ENCODE data around the gene RASL11A.

Gene RASL11A

DNA sequence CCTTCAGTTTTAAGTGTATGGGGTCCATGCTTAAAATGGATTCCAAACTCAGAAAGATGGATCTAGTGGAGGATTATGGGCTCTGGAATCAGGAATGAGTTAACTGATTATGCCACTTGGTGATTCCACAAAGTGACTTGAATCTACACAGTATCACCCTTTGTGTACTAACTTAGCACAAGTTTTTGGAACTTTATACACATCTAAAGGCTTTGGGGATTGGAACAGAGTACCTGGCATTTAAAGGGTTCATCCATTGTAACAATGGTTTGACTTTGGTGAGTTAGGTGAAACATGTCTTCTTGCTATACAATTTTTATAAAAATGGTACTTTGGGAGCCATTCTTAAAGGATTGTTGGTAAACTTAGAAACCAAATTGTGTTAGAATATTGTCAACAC, 18.2 kb upstream of the RASL11A start:
- Histone ChIP-seq H3K4me3 (ENCODE audit: low read length) (peak overlapping the region; percentile 95), H3K4me1 (ENCODE audit: insufficient read depth, low read length) (peaks cover 6% of the 10 kb centered on the region; the same call in 1 of the 2 replicates), H3K9me3 (ENCODE audit: insufficient read depth, low read depth, low read length) (no peaks in the 10 kb centered on the region), H3K9ac (ENCODE audit: low read depth, low read length) (peak overlapping the region; percentile 100), H3K27me3 (ENCODE audit: insufficient read depth, low read length) (no peaks in the 10 kb centered on the region), H3K36me3 (ENCODE audit: insufficient read depth, low read depth, low read length) (peaks cover 60% of the 10 kb centered on the region), H3K27ac (ENCODE audit: low read length) (peak overlapping the region; percentile 100)

DNA sequence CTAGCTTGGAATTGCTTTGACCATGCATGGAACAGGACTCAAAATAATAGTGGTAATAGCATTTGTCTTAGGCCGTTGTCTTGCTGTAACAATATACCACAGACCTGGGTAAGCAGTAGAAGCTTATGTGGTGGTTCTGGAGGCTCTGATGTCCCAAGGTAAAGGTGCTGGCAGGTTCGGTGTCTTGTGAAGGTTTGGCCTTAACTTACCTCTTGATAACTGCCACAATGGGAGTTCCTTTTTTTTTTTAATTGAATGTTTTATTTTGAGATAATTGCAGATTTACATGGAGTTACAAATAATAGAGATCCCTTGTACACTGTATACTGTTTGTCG, 13.4 kb upstream of the RASL11A start:
- Histone ChIP-seq H3K4me1 (ENCODE audit: insufficient read depth, low read length) (peaks cover 11% of the 10 kb centered on the region), H3K36me3 (ENCODE audit: insufficient read depth, low read depth, low read length) (peaks cover 89% of the 10 kb centered on the region), H3K4me3 (ENCODE audit: low read length) (no peak overlapping the region), H3K27me3 (ENCODE audit: insufficient read depth, low read length) (no peaks in the 10 kb centered on the region), H3K27ac (ENCODE audit: low read length) (no peak overlapping the region), H3K9me3 (ENCODE audit: insufficient read depth, low read depth, low read length) (no peaks in the 10 kb centered on the region), H3K9ac (ENCODE audit: low read depth, low read length) (no peak overlapping the region)

DNA sequence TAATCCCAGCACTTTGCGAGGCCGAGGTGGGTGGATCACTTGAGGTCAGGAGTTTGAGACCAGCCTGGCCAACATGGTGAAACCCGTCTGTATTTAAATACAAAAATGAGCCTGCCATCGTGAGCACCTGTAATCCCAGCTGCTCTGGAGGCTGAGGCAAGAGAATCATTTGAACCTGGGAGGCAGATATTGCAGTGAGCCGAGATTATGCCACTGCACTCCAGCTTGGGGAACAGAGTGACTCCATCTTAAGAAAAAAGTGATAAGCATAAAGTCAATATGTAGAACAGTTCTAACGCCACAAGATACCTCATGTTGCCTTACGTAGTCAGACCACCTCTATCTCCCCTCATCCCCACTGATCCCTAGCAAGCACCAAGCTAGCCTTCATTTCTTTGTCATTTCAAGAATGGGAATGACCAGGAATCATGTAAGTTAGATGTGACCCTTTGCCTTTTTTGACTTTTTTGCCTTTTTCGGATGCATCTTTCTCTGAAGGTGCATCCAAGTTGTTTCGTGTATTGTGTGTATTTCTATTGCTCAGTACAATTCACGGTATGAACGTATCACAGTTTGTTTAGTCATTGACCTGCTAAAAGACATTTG, 12.9 kb upstream of the RASL11A start:
- no peaks in the 10 kb centered on the region for H3K27me3 ChIP-seq (ENCODE audit: insufficient read depth, low read length)
- H3K4me1 ChIP-seq (ENCODE audit: insufficient read depth, low read length) = peaks cover 11% of the 10 kb centered on the region
- H3K36me3 ChIP-seq (ENCODE audit: insufficient read depth, low read depth, low read length) = peaks cover 83% of the 10 kb centered on the region
- no peak overlapping the region for H3K9ac ChIP-seq (ENCODE audit: low read depth, low read length)
- no peaks in the 10 kb centered on the region for H3K9me3 ChIP-seq (ENCODE audit: insufficient read depth, low read depth, low read length)
- no peak overlapping the region for H3K4me3 ChIP-seq (ENCODE audit: low read length)
- H3K27ac ChIP-seq (ENCODE audit: low read length) = no peak overlapping the region

DNA sequence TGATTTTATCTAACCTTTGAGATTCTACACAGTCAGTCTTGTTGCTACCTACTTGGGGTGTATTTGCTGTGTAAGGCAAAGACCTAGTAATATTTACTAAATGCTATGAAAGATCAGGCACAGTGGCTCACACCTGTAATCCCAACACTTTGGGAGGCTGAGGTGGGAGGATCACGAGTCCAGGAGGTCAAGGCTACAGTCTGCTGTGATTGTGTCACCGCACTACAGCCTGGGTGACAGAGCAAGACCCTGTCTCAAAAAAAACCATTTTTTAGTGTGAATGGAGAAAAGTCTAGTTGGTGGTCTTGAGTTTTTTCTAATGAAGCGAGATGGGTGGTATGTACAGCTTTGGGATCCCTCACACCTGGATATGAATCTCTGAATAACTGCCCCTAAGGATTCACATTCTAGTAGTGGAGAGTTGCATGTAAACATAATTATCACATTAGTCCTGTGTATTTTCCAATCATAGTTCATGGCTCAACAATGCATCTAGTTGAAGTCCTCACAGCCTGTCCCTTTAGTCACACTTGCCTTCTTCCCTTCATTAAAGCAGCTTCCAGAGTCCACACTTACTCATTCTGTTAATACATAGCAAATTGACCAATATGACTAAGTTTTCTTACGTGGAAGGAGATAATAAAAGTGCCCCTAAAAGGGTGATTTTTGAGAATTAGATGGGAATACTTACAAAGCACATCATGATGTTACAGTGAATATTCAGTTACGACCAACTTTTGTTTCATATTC, 11.8 kb upstream of the RASL11A start:
- Histone ChIP-seq H3K27me3 (ENCODE audit: insufficient read depth, low read length) (no peaks in the 10 kb centered on the region), H3K4me3 (ENCODE audit: low read length) (no peak overlapping the region), H3K9ac (ENCODE audit: low read depth, low read length) (no peak overlapping the region), H3K4me1 (ENCODE audit: insufficient read depth, low read length) (peaks cover 11% of the 10 kb centered on the region), H3K36me3 (ENCODE audit: insufficient read depth, low read depth, low read length) (peaks cover 73% of the 10 kb centered on the region), H3K9me3 (ENCODE audit: insufficient read depth, low read depth, low read length) (no peaks in the 10 kb centered on the region), H3K27ac (ENCODE audit: low read length) (no peak overlapping the region)

DNA sequence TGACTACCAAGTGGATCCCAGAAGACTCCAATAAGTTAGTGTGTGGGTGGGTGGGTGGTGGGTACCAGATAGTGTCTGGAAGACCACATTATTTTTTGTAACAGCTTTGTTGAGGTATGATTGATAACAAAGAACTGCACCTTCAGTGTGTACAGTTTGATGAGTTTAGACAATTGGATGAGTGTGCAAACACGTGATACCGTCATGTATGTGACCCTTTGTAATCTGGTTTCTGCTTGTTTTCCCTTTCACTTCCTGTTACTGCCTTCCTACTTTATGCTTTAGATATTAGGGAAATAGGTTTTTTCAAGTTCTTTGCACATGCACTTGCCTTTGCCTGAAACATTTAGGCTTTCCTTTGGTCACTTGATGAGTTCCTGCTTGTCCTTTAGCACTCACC, 10.8 kb upstream of the RASL11A start:
- H3K27ac ChIP-seq (ENCODE audit: low read length) = peak overlapping the region; percentile 5
- H3K36me3 ChIP-seq (ENCODE audit: insufficient read depth, low read depth, low read length) = peaks cover 62% of the 10 kb centered on the region
- H3K9ac ChIP-seq (ENCODE audit: low read depth, low read length) = no peak overlapping the region
- no peaks in the 10 kb centered on the region for H3K9me3 ChIP-seq (ENCODE audit: insufficient read depth, low read depth, low read length)
- H3K27me3 ChIP-seq (ENCODE audit: insufficient read depth, low read length) = no peaks in the 10 kb centered on the region
- no peak overlapping the region for H3K4me3 ChIP-seq (ENCODE audit: low read length)
- H3K4me1 ChIP-seq (ENCODE audit: insufficient read depth, low read length) = peaks cover 11% of the 10 kb centered on the region

DNA sequence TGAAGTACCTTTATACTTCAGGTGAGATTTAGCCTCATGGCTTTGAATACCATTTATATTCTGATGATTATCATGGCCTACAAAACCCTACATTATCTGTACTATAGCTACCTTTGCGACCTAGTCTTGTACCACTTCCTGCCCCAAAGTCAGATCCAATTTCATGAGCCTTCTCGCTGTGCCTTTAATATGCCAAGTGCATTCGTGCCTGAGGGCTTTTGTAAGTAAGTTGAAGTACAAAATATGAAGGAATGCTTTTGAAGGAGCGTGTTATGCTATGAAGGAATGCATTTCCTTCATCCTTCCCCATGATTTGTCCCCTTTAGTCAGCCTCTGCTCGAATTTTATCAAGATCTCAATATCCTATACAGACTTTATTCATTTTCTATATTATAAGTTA, 9.2 kb upstream of the RASL11A start:
- no peak overlapping the region for H3K4me3 ChIP-seq (ENCODE audit: low read length)
- H3K9me3 ChIP-seq (ENCODE audit: insufficient read depth, low read depth, low read length) = no peaks in the 10 kb centered on the region
- H3K27me3 ChIP-seq (ENCODE audit: insufficient read depth, low read length) = no peaks in the 10 kb centered on the region
- no peak overlapping the region for H3K27ac ChIP-seq (ENCODE audit: low read length)
- no peak overlapping the region for H3K9ac ChIP-seq (ENCODE audit: low read depth, low read length)
- peaks cover 47% of the 10 kb centered on the region for H3K36me3 ChIP-seq (ENCODE audit: insufficient read depth, low read depth, low read length)
- H3K4me1 ChIP-seq (ENCODE audit: insufficient read depth, low read length) = peaks cover 11% of the 10 kb centered on the region

DNA sequence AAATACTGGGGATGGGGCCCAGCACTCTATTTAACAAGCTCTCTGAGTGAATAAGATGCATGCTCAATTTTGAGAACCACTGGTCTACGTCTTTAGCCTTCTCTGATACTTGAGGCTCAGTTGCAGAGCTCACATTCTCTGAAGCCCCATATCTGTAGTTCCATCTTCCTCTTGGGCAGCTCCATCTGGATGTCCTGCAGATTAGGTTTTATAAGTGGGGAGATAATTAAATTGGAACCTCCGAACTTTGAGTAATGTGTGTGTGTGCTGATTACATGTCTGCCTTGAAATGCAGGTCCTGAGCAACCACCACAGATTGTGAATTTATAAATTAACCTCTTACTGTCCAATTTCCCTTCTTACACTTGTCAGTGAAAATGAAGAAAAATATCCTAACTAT, 7.2 kb upstream of the RASL11A start:
- peaks cover 26% of the 10 kb centered on the region for H3K36me3 ChIP-seq (ENCODE audit: insufficient read depth, low read depth, low read length)
- 0 out of 2 replicates have a peak, but pooled peaks cover 4% of the 10 kb centered on the region for H3K27me3 ChIP-seq (ENCODE audit: insufficient read depth, low read length)
- no peak overlapping the region for H3K4me3 ChIP-seq (ENCODE audit: low read length)
- no peak overlapping the region for H3K9ac ChIP-seq (ENCODE audit: low read depth, low read length)
- no peaks in the 10 kb centered on the region for H3K9me3 ChIP-seq (ENCODE audit: insufficient read depth, low read depth, low read length)
- H3K27ac ChIP-seq (ENCODE audit: low read length) = no peak overlapping the region
- peaks cover 11% of the 10 kb centered on the region for H3K4me1 ChIP-seq (ENCODE audit: insufficient read depth, low read length)

DNA sequence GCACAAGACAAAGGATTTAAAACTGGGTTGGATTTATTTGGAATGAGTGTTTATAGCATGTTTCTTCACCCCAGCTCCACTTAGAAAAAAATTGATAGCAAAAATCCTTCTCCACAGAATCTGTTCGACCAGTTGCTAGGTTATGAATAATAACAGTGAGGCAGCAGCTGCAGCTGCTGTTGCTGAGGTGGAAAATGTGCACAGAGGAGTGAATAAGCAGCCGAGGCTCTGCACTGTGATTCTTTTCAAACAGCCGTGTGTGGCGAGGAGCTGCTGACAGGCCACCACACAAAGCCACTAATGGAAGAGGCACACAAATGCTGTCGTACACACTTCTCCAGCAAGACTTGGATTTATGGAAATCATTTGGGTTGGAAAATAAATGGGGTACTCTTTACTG, 6.4 kb upstream of the RASL11A start:
- peaks cover 10% of the 10 kb centered on the region for H3K27me3 ChIP-seq (ENCODE audit: insufficient read depth, low read length)
- H3K9ac ChIP-seq (ENCODE audit: low read depth, low read length) = no peak overlapping the region
- no peak overlapping the region for H3K27ac ChIP-seq (ENCODE audit: low read length)
- no peak overlapping the region for H3K4me3 ChIP-seq (ENCODE audit: low read length)
- H3K4me1 ChIP-seq (ENCODE audit: insufficient read depth, low read length) = peaks cover 11% of the 10 kb centered on the region
- H3K9me3 ChIP-seq (ENCODE audit: insufficient read depth, low read depth, low read length) = no peaks in the 10 kb centered on the region
- peaks cover 19% of the 10 kb centered on the region; the same call in 1 of the 2 replicates for H3K36me3 ChIP-seq (ENCODE audit: insufficient read depth, low read depth, low read length)

DNA sequence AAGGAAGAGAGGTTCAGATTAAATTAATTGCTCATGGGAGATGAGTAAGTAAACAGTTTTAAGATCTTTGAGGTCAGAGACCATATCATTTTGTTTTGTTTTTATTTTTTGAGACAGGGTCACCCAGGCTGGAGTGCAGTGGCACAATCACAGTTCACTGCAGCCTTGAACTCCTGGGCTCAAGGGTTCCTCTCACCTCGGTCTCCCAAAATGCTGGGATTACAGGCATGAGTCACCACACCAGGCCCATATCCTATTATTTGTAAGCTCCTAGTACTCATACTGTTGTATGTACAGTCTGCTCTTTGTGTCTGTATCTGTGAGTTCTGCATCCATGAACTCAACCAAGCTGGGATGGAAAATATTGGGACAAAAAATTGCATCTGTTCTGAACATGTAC, 6.0 kb upstream of the RASL11A start:
- H3K27ac ChIP-seq (ENCODE audit: low read length) = no peak overlapping the region
- no peaks in the 10 kb centered on the region for H3K9me3 ChIP-seq (ENCODE audit: insufficient read depth, low read depth, low read length)
- H3K9ac ChIP-seq (ENCODE audit: low read depth, low read length) = no peak overlapping the region
- H3K36me3 ChIP-seq (ENCODE audit: insufficient read depth, low read depth, low read length) = peaks cover 14% of the 10 kb centered on the region; the same call in 1 of the 2 replicates
- H3K27me3 ChIP-seq (ENCODE audit: insufficient read depth, low read length) = peaks cover 15% of the 10 kb centered on the region
- H3K4me1 ChIP-seq (ENCODE audit: insufficient read depth, low read length) = peaks cover 11% of the 10 kb centered on the region
- H3K4me3 ChIP-seq (ENCODE audit: low read length) = no peak overlapping the region

DNA sequence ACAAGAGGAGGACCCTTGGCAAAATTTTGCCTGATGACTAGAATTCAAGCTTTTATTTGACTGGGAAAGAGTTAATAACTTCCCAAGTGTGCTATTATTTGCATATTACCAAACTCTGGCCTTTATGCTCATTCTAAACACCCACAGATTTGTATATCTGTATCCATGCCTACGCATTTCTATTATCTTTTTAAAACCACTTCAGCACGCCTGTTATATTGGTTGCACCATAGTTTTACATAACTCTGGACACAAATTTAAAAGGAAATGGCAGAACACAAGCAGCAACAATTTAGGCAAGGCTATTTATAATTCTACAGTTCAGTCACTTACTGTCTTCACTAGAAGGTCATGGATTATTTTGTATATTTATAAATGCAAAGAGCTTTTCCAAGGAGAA, 3.7 kb upstream of the RASL11A start:
- H3K9ac ChIP-seq (ENCODE audit: low read depth, low read length) = no peak overlapping the region
- no peaks in the 10 kb centered on the region for H3K9me3 ChIP-seq (ENCODE audit: insufficient read depth, low read depth, low read length)
- no peak overlapping the region for H3K27ac ChIP-seq (ENCODE audit: low read length)
- peaks cover 27% of the 10 kb centered on the region for H3K27me3 ChIP-seq (ENCODE audit: insufficient read depth, low read length)
- H3K4me1 ChIP-seq (ENCODE audit: insufficient read depth, low read length) = no peaks in the 10 kb centered on the region
- no peak overlapping the region for H3K4me3 ChIP-seq (ENCODE audit: low read length)
- H3K36me3 ChIP-seq (ENCODE audit: insufficient read depth, low read depth, low read length) = no peaks in the 10 kb centered on the region; the same call in 1 of the 2 replicates

DNA sequence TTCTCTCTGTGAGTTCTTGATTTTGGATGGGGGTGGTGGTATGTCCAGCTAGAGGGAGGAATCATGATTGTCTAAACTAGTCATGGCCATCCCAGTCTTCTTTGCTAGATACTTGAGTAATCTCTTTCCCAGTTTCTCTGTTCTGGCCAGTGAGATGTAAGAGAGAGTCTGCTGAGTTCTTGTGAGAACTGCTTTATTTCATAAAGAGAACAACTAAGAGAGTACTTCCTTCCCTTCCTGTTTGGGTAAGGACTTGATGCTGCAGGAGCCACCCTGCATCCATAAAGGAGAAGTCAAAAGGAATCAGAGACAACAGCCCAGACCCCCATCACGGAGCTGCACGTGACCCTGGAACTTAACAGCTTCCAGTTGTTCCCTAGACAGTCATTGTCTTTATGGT, 3.0 kb upstream of the RASL11A start:
- Histone ChIP-seq H3K9ac (ENCODE audit: low read depth, low read length) (no peak overlapping the region), H3K4me3 (ENCODE audit: low read length) (no peak overlapping the region), H3K36me3 (ENCODE audit: insufficient read depth, low read depth, low read length) (no peaks in the 10 kb centered on the region; the same call in 1 of the 2 replicates), H3K4me1 (ENCODE audit: insufficient read depth, low read length) (no peaks in the 10 kb centered on the region), H3K27ac (ENCODE audit: low read length) (no peak overlapping the region), H3K9me3 (ENCODE audit: insufficient read depth, low read depth, low read length) (no peaks in the 10 kb centered on the region), H3K27me3 (ENCODE audit: insufficient read depth, low read length) (peaks cover 34% of the 10 kb centered on the region)

DNA sequence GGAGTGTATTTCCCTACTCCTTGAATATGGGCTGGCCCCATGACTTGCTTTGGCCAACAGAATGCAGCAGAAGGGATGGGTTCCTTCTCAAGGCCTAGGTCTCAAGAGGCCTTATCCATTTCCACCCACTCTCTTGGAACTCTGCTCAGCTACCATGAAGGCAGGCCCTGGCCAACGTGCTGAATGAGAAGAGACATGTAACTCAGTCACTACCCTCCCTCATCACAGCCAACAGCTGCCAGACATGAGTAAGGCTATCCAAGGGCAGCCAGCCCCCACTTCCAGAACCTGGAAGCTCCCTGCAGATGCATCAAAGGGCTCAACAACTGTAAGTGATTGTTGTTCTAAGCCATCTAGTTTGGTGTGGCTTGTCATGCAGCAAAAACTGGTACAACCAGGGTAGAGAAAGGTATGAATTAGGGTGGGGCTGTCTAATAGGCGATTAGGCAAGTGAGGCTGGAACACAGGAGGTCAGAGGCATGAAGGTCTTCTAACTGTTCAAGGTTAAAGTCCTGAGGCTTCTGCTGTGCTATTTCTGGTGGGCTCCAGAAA, 1.4 kb upstream of the RASL11A start:
- Histone ChIP-seq H3K9ac (ENCODE audit: low read depth, low read length) (no peak overlapping the region), H3K27ac (ENCODE audit: low read length) (no peak overlapping the region), H3K4me3 (ENCODE audit: low read length) (no peak overlapping the region), H3K27me3 (ENCODE audit: insufficient read depth, low read length) (peaks cover 42% of the 10 kb centered on the region), H3K4me1 (ENCODE audit: insufficient read depth, low read length) (no peaks in the 10 kb centered on the region), H3K9me3 (ENCODE audit: insufficient read depth, low read depth, low read length) (no peaks in the 10 kb centered on the region), H3K36me3 (ENCODE audit: insufficient read depth, low read depth, low read length) (no peaks in the 10 kb centered on the region; the same call in 1 of the 2 replicates)

Data from iPS-20b (cell line).